Upper lobe of right lung (tissue), 1 donor: ENCODE measurements around the gene SHISAL1. TPM values are rescaled to one million over a fixed set of nuclear protein-coding genes. Genes with fewer than 3 reads are reported as not detected.
A peak's percentile ranks its signal among the peaks of the same experiment; 100 is the strongest.

Experiments used
- ATAC-seq: fragments of 200-7000 bp; cut with Tn5 transposase; one replicate; pipeline ENCODE4 v1.9.1; 2020; ENCODE audit warnings: mild to moderate bottlenecking, moderate library complexity
- DNase-seq: peaks from one replicate; pipeline ENCODE4 v3.0.0-alpha.2; 2020
- H3K27ac ChIP-seq: fragments of 200-600 bp; one replicate; pipeline ENCODE4 v1.8.0; 2022
- H3K27me3 ChIP-seq: fragments of 200-600 bp; one replicate; pipeline ENCODE4 v1.8.0; 2022; ENCODE audit warnings: mild to moderate bottlenecking
- H3K36me3 ChIP-seq: fragments of 200-600 bp; one replicate; pipeline ENCODE4 v1.8.0; 2022
- H3K4me1 ChIP-seq: fragments of 200-600 bp; one replicate; pipeline ENCODE4 v1.8.0; 2022
- H3K4me3 ChIP-seq: fragments of 200-600 bp; one replicate; pipeline ENCODE4 v1.8.0; 2022; ENCODE audit warnings: mild to moderate bottlenecking
- H3K9me3 ChIP-seq: fragments of 200-600 bp; one replicate; pipeline ENCODE4 v1.8.0; 2022
- intact Hi-C: fragments of 100-400 bp; cut with DNase I; formaldehyde crosslinking; loops from one replicate; pipeline ENCODE4 v1.11.0; 2022
- long read RNA-seq: library from polyadenylated mRNA; unstranded; transcript quantifications from one replicate; pipeline ENCODE4 v2.0.0, GENCODE V29; 2021
- total RNA-seq: library from RNA; stranded (reverse); fragmentation: NEBNext Ultra II Directional; extraction: Animal tissue kit (Norgen Biotek cat#: 25700); gene quantifications from one replicate; pipeline ENCODE4 v1.2.1, GENCODE V29; 2021
- TF ChIP-seq, protein P1 (sequence below): fragments of 200-600 bp; IDR thresholded peaks from one replicate; pipeline ENCODE4 v1.8.0; 2022; ENCODE audit warnings: antibody characterized with exemption
- donor health status: DM: no; HTN: yes; CAD: no; lungs with severe emphysema.

Gene SHISAL1
- 1.0 TPM for total RNA-seq
- long read RNA-seq, partial matches to known transcripts, result 0 of 1 reads
- long read RNA-seq, other reads (novel, unspliced or antisense), result 1 of 1 reads

DNA sequence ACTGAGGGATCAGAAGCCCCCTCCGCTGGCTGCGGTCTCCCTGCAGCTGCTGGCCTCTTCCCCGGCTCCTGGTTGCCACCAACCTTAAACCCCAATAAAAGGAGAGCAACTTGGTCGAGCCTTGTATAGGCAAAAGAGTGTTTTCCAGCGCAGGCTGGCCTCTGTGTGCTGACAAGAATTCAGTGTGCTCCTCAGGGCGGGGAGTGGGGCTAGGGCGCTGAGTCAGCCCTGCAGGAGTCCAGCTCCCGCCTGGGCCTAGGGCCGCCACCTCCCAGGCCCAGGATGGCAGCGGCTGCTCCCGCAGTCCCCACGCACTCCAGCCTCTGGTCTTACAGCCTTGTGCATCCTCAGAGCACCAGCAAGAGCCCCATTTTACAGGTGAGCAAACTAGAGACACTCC lies at the start of gene SHISAL1:
TSS of gene SHISAL1 (minus strand) at position 186 of the 400 bp plus-strand sequence. CDS start 12,006 bp downstream, outside the sequence.
- TF ChIP-seq, protein P1, sequence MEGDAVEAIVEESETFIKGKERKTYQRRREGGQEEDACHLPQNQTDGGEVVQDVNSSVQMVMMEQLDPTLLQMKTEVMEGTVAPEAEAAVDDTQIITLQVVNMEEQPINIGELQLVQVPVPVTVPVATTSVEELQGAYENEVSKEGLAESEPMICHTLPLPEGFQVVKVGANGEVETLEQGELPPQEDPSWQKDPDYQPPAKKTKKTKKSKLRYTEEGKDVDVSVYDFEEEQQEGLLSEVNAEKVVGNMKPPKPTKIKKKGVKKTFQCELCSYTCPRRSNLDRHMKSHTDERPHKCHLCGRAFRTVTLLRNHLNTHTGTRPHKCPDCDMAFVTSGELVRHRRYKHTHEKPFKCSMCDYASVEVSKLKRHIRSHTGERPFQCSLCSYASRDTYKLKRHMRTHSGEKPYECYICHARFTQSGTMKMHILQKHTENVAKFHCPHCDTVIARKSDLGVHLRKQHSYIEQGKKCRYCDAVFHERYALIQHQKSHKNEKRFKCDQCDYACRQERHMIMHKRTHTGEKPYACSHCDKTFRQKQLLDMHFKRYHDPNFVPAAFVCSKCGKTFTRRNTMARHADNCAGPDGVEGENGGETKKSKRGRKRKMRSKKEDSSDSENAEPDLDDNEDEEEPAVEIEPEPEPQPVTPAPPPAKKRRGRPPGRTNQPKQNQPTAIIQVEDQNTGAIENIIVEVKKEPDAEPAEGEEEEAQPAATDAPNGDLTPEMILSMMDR, result no peak
- DNase-seq (no peak), ATAC-seq (no peak)
- Histone ChIP-seq H3K4me1 (no peaks in the 10 kb centered on the region), H3K9me3 (no peaks in the 10 kb centered on the region), H3K4me3 (no peak within 1 kb of the TSS), H3K27me3 (no peaks in the 10 kb centered on the region), H3K27ac (no peak within 1 kb of the TSS), H3K36me3 (no peaks in the 10 kb centered on the region)
- intact Hi-C loops, result no loop called here

DNA sequence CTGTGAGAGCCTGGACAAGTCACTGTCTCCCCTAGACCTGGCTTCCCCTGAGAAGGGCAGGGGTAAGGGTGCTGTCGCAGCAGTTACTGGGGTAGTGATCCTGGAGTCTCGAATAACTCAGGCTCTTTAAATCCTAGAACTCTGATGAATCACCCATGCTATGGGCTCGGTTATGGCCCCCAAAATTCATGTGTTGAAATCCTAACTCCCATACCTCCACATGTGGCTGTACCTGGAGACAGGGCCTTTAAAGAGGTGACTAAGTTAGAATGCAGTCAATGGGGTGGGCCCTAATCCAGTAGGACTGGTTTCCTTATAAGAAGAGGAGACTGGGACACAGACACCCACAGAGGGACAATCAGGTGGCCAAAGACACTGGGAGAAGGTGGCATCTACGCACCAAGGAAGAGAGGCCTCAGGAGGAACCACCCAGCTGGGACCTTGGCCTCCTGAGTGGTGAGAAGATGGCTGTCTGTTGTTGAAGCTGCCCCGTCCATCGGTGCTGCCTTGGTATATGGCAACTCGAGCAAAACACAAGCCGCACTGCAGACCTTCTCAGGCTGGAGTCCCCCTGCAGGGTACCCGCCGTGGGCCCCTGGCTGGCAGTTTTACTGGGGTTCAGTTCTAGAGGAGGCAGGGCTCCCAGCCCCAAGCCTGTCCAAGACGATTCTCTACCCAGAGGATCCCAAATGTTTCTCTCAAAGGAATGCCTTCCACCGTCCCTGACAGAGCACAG lies 48.8 kb upstream of the SHISAL1 start:
- no peaks in the 10 kb centered on the region for H3K27me3 ChIP-seq
- intact Hi-C loops, result no loop called here
- H3K4me3 ChIP-seq, result no peak overlapping the region
- peaks cover 25% of the 10 kb centered on the region for H3K4me1 ChIP-seq
- DNase-seq (peak; percentile 50), ATAC-seq (no peak)
- H3K9me3 ChIP-seq, result no peaks in the 10 kb centered on the region
- H3K36me3 ChIP-seq, result no peaks in the 10 kb centered on the region
- TF ChIP-seq, protein P1, result no peak
- no peak overlapping the region for H3K27ac ChIP-seq

DNA sequence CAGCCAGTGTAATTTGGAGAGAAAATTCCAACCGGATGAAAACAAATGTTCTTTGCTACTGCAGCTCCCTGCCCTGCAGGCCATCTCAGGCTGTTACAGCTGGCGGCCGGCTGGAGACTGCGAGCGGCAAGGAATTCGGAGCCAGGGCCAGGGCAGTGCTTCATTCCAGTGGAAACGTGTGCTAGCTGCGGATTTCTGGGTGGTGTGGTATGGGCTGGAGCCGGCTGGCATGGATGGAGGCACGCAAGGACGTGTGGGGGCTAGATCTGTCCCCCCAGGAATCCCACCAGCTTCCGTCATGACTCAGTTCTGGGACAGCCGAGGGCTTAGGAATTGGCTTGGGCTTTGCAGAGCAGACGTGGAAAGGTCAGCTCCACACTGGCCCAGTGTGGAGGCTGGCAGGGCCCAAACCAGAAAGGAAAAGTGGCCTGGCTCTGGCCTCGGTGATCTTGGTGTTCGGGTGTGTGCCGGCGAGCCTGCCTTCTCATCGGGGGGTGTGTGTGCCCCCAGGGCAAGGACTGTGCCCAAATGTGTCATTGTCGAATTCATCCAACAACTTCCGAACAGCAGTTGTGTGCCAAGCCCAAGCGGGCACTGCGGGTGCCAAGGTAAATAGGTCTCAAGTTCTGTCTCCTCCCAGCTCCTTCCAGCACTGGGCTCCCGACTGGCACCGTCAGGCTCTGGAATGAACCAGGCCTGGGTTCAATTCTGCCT lies 48.1 kb upstream of the SHISAL1 start:
- intact Hi-C loops, result no loop called here
- Histone ChIP-seq H3K9me3 (no peaks in the 10 kb centered on the region), H3K4me3 (no peak overlapping the region), H3K36me3 (no peaks in the 10 kb centered on the region), H3K4me1 (peaks cover 25% of the 10 kb centered on the region), H3K27ac (peak overlapping the region; percentile 42), H3K27me3 (no peaks in the 10 kb centered on the region)
- DNase-seq (peak; percentile 67), ATAC-seq (peak; percentile 42)
- TF ChIP-seq, protein P1, result peak; percentile 26

DNA sequence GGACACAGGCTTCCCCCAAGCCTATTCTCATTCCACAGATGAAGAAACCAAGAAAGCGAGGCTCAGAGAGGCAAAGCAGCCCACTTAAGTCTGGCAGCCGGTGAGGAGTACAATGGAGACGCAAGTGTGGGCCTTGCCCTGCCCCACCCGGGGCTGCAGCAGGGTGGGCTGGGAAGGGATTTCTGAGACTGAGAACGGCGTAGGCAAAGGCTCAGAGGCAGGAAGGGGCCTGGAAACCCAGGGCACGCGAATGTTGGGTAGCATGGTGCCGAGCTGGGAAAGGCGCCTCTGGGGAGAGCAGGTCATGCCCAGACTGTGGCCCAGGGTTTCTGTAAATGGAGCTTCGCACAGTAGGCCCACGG lies 47.5 kb upstream of the SHISAL1 start:
- intact Hi-C loops, result no loop called here
- TF ChIP-seq, protein P1, result no peak
- ATAC-seq (no peak), DNase-seq (peak; percentile 39)
- Histone ChIP-seq H3K27me3 (no peaks in the 10 kb centered on the region), H3K4me3 (no peak overlapping the region), H3K36me3 (no peaks in the 10 kb centered on the region), H3K9me3 (no peaks in the 10 kb centered on the region), H3K4me1 (peaks cover 25% of the 10 kb centered on the region), H3K27ac (no peak overlapping the region)

DNA sequence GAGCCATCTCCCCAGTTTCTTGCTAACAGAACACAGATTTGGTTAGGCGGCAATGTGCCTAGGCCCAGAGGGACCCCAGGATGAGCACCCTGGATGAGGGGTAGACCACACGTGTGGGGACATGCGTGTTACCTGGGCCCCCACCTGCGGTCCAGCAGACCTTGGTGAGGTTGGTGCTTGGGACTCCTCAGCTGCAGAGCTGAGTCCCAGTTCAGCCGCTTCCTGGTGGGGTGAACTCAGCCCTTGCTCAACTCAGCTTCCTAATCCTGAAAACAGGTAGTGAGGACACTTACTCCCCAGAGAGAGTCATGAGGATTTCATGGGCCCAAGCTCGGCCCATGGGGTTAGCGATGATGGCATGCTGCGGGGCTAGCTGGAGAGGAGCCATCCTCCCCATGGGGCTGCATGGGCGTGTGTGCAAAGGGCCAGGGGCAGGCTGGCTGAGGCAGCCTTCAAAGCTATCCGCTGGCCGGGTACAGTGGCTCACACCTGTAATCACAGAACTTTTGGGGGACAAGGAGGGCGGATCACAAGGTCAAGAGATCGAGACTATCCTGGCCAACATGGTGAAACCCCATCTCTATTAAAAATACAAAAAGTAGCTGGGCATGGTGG lies 46.9 kb upstream of the SHISAL1 start:
- TF ChIP-seq, protein P1, result no peak
- Histone ChIP-seq H3K27ac (no peak overlapping the region), H3K4me1 (peaks cover 25% of the 10 kb centered on the region), H3K4me3 (no peak overlapping the region), H3K36me3 (no peaks in the 10 kb centered on the region), H3K9me3 (no peaks in the 10 kb centered on the region), H3K27me3 (no peaks in the 10 kb centered on the region)
- DNase-seq (peak; percentile 52), ATAC-seq (no peak)
- intact Hi-C loops, result no loop called here
